Gastroesophageal sphincter (tissue), 3 donors: Measurements from ENCODE around the gene TMEM163.

Experiments used
- POLR2AphosphoS5 ChIP-seq: sonication (generic); formaldehyde crosslinking; IDR thresholded peaks from one replicate; pipeline ENCODE4 v1.6.1; 2017; ENCODE audit warnings: antibody characterized with exemption
- TF ChIP-seq, protein P1 (sequence below), 4 experiments: fragments of 200-600 bp in 2 of 4; fragments of 450-650 bp in 2 of 4; sonication (generic) in 1 of 4; IDR thresholded peaks; one replicate each; pipeline ENCODE4 v1.5.1; 2017 to 2019; ENCODE audit warnings: antibody characterized with exemption in 4 of 4, mild to moderate bottlenecking in 2 of 4, moderate library complexity in 2 of 4

- TF ChIP-seq, protein P1, sequence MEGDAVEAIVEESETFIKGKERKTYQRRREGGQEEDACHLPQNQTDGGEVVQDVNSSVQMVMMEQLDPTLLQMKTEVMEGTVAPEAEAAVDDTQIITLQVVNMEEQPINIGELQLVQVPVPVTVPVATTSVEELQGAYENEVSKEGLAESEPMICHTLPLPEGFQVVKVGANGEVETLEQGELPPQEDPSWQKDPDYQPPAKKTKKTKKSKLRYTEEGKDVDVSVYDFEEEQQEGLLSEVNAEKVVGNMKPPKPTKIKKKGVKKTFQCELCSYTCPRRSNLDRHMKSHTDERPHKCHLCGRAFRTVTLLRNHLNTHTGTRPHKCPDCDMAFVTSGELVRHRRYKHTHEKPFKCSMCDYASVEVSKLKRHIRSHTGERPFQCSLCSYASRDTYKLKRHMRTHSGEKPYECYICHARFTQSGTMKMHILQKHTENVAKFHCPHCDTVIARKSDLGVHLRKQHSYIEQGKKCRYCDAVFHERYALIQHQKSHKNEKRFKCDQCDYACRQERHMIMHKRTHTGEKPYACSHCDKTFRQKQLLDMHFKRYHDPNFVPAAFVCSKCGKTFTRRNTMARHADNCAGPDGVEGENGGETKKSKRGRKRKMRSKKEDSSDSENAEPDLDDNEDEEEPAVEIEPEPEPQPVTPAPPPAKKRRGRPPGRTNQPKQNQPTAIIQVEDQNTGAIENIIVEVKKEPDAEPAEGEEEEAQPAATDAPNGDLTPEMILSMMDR (IDR thresholded peaks at IDR 0.05) = no peak
- TF ChIP-seq POLR2AphosphoS5 = no peak
Observed at GRCh38 chr2:134491771-134492441, 226.9 kb downstream of the TMEM163 start.
